Kidney epithelial cell (primary cell): ENCODE measurements around the gene C1QA. TPM values are rescaled to one million over a fixed set of nuclear protein-coding genes. Genes with fewer than 3 reads are reported as not detected.

Experiments
- DNase-seq: peaks from one replicate; pipeline ENCODE4 v3.0.0-alpha.2; 2010; ENCODE audit warnings: low read depth
- H3K27me3 ChIP-seq: 2 replicates; pipeline ENCODE4 v1.6.0; 2011; ENCODE audit warnings: low read length; ENCODE audit not compliant: control insufficient read depth, insufficient read depth
- H3K36me3 ChIP-seq: 2 replicates; pipeline ENCODE4 v1.5.1; 2011; ENCODE audit warnings: low read length; ENCODE audit not compliant: control insufficient read depth, insufficient read depth
- H3K4me3 ChIP-seq: 2 replicates; pipeline ENCODE4 v1.5.1; 2011; ENCODE audit warnings: low read depth, mild to moderate bottlenecking, control low read depth, low read length
- total RNA-seq: library from RNA; depleted of rRNA; stranded (reverse); fragments of >200 nt; gene quantifications from 2 replicates; pipeline ENCODE4 v1.2.3, GENCODE V29; 2015
- TF ChIP-seq, protein P1 (sequence below): IDR thresholded peaks from 2 replicates; pipeline ENCODE4 v1.5.1; 2011; ENCODE audit warnings: mild to moderate bottlenecking, moderate library complexity, low read length, control low read depth, inconsistent platforms; ENCODE audit not compliant: insufficient read depth, poor library complexity, severe bottlenecking

The C1QA gene
- total RNA-seq, 1 donor from 2014 or later: 2.2 TPM

DNA sequence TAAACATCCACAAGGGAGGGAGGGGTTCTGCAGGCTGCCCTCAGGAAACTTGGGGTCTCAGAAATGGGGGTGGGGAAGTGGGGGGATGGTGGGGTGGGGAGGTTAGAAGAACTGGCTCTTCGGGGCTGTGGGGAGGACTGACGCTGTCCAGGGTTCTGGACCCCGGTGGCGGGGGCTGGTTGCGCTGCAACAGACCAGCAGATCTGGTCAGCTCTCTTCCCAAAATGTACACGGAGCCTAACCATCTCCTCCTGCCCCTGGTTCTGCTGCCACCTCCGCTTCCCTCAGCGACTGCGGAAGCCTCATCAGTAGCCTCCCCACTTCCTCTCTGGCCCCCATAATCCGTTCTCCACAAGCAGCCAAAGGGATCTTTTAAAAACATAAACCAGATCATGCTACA, 29.3 kb upstream of the C1QA start:
- TF ChIP-seq, protein P1, sequence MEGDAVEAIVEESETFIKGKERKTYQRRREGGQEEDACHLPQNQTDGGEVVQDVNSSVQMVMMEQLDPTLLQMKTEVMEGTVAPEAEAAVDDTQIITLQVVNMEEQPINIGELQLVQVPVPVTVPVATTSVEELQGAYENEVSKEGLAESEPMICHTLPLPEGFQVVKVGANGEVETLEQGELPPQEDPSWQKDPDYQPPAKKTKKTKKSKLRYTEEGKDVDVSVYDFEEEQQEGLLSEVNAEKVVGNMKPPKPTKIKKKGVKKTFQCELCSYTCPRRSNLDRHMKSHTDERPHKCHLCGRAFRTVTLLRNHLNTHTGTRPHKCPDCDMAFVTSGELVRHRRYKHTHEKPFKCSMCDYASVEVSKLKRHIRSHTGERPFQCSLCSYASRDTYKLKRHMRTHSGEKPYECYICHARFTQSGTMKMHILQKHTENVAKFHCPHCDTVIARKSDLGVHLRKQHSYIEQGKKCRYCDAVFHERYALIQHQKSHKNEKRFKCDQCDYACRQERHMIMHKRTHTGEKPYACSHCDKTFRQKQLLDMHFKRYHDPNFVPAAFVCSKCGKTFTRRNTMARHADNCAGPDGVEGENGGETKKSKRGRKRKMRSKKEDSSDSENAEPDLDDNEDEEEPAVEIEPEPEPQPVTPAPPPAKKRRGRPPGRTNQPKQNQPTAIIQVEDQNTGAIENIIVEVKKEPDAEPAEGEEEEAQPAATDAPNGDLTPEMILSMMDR: no peak
- peaks cover 40% of the 10 kb centered on the region for H3K27me3 ChIP-seq
- no peak overlapping the region for H3K4me3 ChIP-seq
- no peak for DNase-seq
- no peaks in the 10 kb centered on the region for H3K36me3 ChIP-seq

DNA sequence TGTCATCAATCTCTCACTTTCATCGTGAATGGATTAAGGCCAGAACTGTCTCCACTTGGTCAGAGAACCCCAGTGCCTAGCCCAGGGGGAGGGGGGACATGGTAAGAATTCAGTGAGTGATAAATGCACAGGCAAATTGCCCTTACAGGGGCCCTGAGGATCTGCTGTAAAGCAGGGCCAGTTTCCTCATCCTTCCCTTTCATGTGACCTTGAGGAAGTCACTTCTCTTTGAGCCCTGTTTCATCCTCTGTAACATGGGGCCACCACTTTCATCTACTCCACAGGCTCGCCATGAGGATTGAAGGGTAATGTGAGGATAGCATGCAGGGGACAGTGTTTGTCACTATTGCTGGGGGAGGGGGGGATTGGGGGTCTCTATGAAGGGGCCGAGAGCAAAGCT, 28.1 kb upstream of the C1QA start:
- Histone ChIP-seq H3K36me3 (no peaks in the 10 kb centered on the region), H3K4me3 (no peak overlapping the region), H3K27me3 (peaks cover 39% of the 10 kb centered on the region)
- TF ChIP-seq, protein P1: no peak
- DNase-seq: no peak

DNA sequence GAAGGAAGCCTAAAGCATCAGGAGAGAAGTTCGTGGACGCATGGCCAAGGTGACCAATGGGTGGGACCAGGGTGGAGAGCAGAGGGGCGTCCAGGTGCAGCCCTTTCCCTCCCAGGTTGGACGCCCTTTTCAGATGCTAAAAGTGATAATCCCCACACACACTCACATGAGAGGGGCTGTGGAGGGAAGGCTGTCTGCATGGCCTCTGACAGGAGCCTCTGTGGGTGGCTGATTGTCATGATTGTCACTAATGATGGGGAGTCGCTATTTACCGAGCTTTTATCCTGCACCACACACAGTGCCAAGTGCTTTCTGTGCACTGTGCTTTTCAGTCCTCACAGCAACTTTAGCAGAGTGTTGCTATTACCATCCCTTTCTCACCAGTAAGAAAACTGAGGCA, 27.1 kb upstream of the C1QA start:
- H3K27me3 ChIP-seq: peaks cover 42% of the 10 kb centered on the region
- H3K4me3 ChIP-seq: no peak overlapping the region
- no peaks in the 10 kb centered on the region for H3K36me3 ChIP-seq
- TF ChIP-seq, protein P1: no peak
- DNase-seq: no peak

DNA sequence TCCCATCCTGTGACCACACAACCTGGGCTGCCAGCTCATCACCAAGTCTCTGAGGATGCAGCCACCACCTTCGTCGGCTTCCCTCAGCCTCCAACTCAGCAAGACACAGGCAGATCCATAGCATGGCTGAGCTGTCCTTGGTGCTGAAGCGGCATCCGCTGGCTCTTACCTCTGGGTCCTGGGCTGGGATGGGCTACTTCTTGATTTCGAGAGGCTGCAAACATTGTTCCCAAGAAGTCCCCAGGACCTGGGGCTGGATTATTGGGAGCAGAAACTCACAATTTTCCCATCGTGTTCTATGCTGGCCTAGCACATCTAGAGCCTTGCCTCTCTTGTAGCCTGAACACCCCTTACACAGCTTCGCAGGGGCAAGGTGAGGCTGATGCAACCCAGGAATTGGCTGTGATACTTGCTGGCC, 24.9 kb upstream of the C1QA start:
- peaks cover 47% of the 10 kb centered on the region for H3K27me3 ChIP-seq
- TF ChIP-seq, protein P1: no peak
- peak; percentile 32 for DNase-seq

DNA sequence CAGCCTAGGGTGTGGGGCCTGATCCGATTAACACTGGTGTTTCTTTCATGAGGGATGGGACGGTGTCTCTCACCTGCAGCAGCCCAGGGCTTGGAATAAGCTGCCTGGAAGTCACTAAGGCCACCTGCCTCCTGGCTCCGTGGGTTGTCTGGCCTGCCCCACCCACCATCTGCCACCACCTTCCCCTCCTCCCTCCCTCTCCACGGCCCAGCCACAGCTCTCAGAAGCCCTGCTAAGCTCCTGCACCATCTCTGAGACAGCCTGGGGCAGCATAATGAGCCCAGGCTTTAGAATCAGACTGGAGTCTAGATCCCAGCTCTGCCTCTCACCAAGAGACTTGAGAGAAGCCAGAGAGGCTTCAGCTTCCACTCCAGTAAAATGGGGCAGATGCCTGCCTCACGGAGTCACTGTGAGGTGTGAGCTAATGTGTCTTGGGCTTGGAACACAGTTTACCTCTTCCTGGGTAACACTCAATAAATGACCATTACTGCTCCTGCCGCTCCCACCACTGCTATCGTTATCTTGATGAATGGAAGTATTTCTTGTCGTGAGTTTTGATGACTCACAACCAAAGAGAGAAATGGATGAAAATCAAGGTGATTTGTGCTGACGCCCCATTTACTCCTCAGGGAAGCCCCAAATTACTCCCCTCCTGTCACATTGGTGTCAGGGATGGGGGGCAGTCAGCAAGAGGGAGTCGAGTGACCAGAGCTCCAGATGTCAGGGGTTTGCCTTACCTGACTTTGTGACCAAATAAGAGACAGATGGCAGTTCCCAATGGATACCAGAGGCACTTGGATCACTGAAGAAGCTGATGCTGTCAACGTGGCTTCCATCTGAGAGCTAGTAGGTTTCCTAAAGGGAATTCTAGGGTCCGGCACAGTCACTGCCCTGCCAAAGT, 23.5 kb upstream of the C1QA start:
- Histone ChIP-seq H3K36me3 (no peaks in the 10 kb centered on the region), H3K27me3 (peaks cover 54% of the 10 kb centered on the region), H3K4me3 (no peak overlapping the region)
- TF ChIP-seq, protein P1: no peak
- no peak for DNase-seq

More for the DNA sequence above, 24.9 kb upstream of the C1QA start:
- Histone ChIP-seq H3K4me3 (no peak overlapping the region), H3K36me3 (no peaks in the 10 kb centered on the region)

DNA sequence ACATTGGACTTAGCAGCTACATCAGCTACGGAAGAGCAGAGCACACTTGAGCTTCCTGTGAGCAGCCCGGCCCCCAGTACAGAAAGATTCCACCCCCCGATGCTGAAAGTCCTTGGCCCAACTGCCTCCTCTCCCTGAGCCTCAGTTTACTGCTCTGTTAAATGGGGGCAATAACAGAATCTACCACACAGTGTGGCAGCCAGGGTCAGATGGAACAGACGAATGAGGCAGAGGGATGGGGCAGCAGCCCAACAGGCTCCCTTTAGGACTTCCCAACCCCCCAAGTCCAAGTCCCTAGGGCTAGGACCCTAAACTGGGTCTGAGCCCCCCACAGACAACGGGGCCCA, 22.9 kb upstream of the C1QA start:
- TF ChIP-seq, protein P1: no peak
- H3K4me3 ChIP-seq: no peak overlapping the region

More for the DNA sequence above, 22.9 kb upstream of the C1QA start:
- H3K36me3 ChIP-seq: no peaks in the 10 kb centered on the region
- DNase-seq: no peak
- peaks cover 60% of the 10 kb centered on the region for H3K27me3 ChIP-seq
